H9 (cell line): ENCODE results near the gene ANKS1B. TPM values are rescaled to one million over a fixed set of nuclear protein-coding genes. Genes with fewer than 3 reads are reported as not detected.
A peak's percentile ranks its signal among the peaks of the same experiment; 100 is the strongest.

Source experiments
- DNase-seq: peaks from one replicate; pipeline ENCODE4 v3.0.0-alpha.2; 2017
- H2AFZ ChIP-seq: one replicate; pipeline ENCODE4 v1.6.1; 2013; ENCODE audit warnings: mild to moderate bottlenecking, low read length, control low read depth, moderate library complexity
- H2AK5ac ChIP-seq: 2 replicates; pipeline ENCODE4 v1.6.1; 2013; ENCODE audit warnings: low read length, control low read depth, mixed read lengths; ENCODE audit not compliant: insufficient read length
- H2BK120ac ChIP-seq: one replicate; pipeline ENCODE4 v1.6.1; 2013; ENCODE audit warnings: low read depth, mild to moderate bottlenecking, low read length, control low read depth, inconsistent platforms; ENCODE audit not compliant: poor library complexity, severe bottlenecking
- H2BK12ac ChIP-seq: 2 replicates; pipeline ENCODE4 v1.6.1; 2013; ENCODE audit warnings: low read length, control low read depth, mixed read lengths, low read depth; ENCODE audit not compliant: insufficient read length
- H2BK15ac ChIP-seq: 2 replicates; pipeline ENCODE4 v1.6.1; 2013; ENCODE audit warnings: low read depth, low read length, control low read depth
- H2BK20ac ChIP-seq: one replicate; pipeline ENCODE4 v1.6.1; 2013; ENCODE audit warnings: low read depth, mild to moderate bottlenecking, low read length, control low read depth, inconsistent platforms; ENCODE audit not compliant: poor library complexity, severe bottlenecking
- H2BK5ac ChIP-seq: 2 replicates; pipeline ENCODE4 v1.6.1; 2013; ENCODE audit warnings: low read length, control low read depth, mixed read lengths; ENCODE audit not compliant: insufficient read length
- H3K14ac ChIP-seq: 2 replicates; pipeline ENCODE4 v1.6.1; 2013; ENCODE audit warnings: low read length, control low read depth; ENCODE audit not compliant: insufficient read depth
- H3K18ac ChIP-seq: 2 replicates; pipeline ENCODE4 v1.6.1; 2013; ENCODE audit warnings: low read depth, mild to moderate bottlenecking, mixed read lengths, low read length, control low read depth; ENCODE audit not compliant: insufficient read length
- H3K23ac ChIP-seq: 2 replicates; pipeline ENCODE4 v1.6.1; 2013; ENCODE audit warnings: low read length, control low read depth, mixed read lengths, low read depth; ENCODE audit not compliant: insufficient read length
- H3K23me2 ChIP-seq: 2 replicates; pipeline ENCODE4 v1.6.1; 2013; ENCODE audit warnings: low read depth, mild to moderate bottlenecking, mixed read lengths, low read length, control low read depth; ENCODE audit not compliant: insufficient read length, poor library complexity, severe bottlenecking
- H3K27ac ChIP-seq: 2 replicates; pipeline ENCODE4 v1.5.1; 2013; ENCODE audit warnings: low read length, control low read depth, mixed read lengths, low read depth; ENCODE audit not compliant: insufficient read length
- H3K27me3 ChIP-seq: 2 replicates; pipeline ENCODE4 v1.6.1; 2013; ENCODE audit warnings: low read length, control low read depth, inconsistent platforms; ENCODE audit not compliant: insufficient read depth
- H3K4ac ChIP-seq: 2 replicates; pipeline ENCODE4 v1.6.1; 2013; ENCODE audit warnings: low read depth, mild to moderate bottlenecking, control low read depth, inconsistent platforms, low read length, moderate library complexity
- H3K4me1 ChIP-seq: 2 replicates; pipeline ENCODE4 v1.6.1; 2013; ENCODE audit warnings: low read length, control low read depth, inconsistent platforms; ENCODE audit not compliant: insufficient read depth
- H3K4me2 ChIP-seq: 2 replicates; pipeline ENCODE4 v1.6.1; 2013; ENCODE audit warnings: low read length, control low read depth, mixed read lengths; ENCODE audit not compliant: insufficient read length, insufficient read depth
- H3K56ac ChIP-seq: 2 replicates; pipeline ENCODE4 v1.6.1; 2013; ENCODE audit warnings: low read depth, mild to moderate bottlenecking, mixed read lengths, low read length, control low read depth; ENCODE audit not compliant: insufficient read length
- H3K79me1 ChIP-seq: 2 replicates; pipeline ENCODE4 v1.6.1; 2013; ENCODE audit warnings: low read depth, mild to moderate bottlenecking, moderate library complexity, low read length, control low read depth, inconsistent platforms; ENCODE audit not compliant: insufficient read depth, poor library complexity, severe bottlenecking
- H3K79me2 ChIP-seq: 2 replicates; pipeline ENCODE4 v1.6.1; 2013; ENCODE audit warnings: low read length, control low read depth, inconsistent platforms; ENCODE audit not compliant: insufficient read depth
- H3K9ac ChIP-seq: 2 replicates; pipeline ENCODE4 v1.6.1; 2013; ENCODE audit warnings: low read length, control low read depth, mixed read lengths; ENCODE audit not compliant: insufficient read length; ENCODE audit errors: extremely low read depth
- H3K9me3 ChIP-seq: one replicate; pipeline ENCODE4 v1.6.1; 2013; ENCODE audit warnings: low read depth, low read length, inconsistent platforms; ENCODE audit not compliant: control insufficient read depth
- H3T11ph ChIP-seq: one replicate; pipeline ENCODE4 v1.6.1; 2013; ENCODE audit warnings: mild to moderate bottlenecking, low read length, control low read depth, inconsistent platforms
- H4K20me1 ChIP-seq: one replicate; pipeline ENCODE4 v1.6.1; 2013; ENCODE audit not compliant: control insufficient read depth, insufficient read length, insufficient read depth
- H4K5ac ChIP-seq: 2 replicates; pipeline ENCODE4 v1.6.1; 2013; ENCODE audit warnings: low read depth, mild to moderate bottlenecking, mixed read lengths, low read length, control low read depth; ENCODE audit not compliant: insufficient read length
- H4K8ac ChIP-seq: replicated peaks from 2 replicates; pipeline ENCODE4 v1.6.1; 2013; ENCODE audit warnings: low read length, control low read depth, mixed read lengths, low read depth; ENCODE audit not compliant: insufficient read length
- H4K91ac ChIP-seq: 2 replicates; pipeline ENCODE4 v1.6.1; 2013; ENCODE audit warnings: low read depth, mild to moderate bottlenecking, moderate library complexity, mixed read lengths, low read length, control low read depth; ENCODE audit not compliant: insufficient read length
- H3K27ac Mint-ChIP-seq, 3 experiments: 2 replicates in 2 of 3; 3 replicates in 1 of 3; pipeline ENCODE4 v1.8.0; 2020 to 2021; ENCODE audit warnings: mixed read lengths in 3 of 3, mild to moderate bottlenecking in 1 of 3, moderate library complexity in 1 of 3
- H3K27me3 Mint-ChIP-seq: 2 replicates; pipeline ENCODE4 v1.8.0; 2021; ENCODE audit warnings: low read depth, mild to moderate bottlenecking, moderate library complexity, mixed read lengths
- H3K36me3 Mint-ChIP-seq, 3 experiments: 2 replicates in 2 of 3; 3 replicates in 1 of 3; pipeline ENCODE4 v1.8.0; 2020 to 2021; ENCODE audit warnings: low read depth in 3 of 3, mixed read lengths in 3 of 3; ENCODE audit not compliant: insufficient read depth in 1 of 3
- H3K4me1 Mint-ChIP-seq, 2 experiments: 2 replicates each; pipeline ENCODE4 v1.8.0; 2020; ENCODE audit warnings: mixed read lengths in 2 of 2
- H3K4me3 Mint-ChIP-seq, 2 experiments: 2 replicates in 1 of 2; 3 replicates in 1 of 2; pipeline ENCODE4 v1.8.0; 2020 to 2021; ENCODE audit warnings: mild to moderate bottlenecking in 2 of 2, mixed read lengths in 2 of 2, moderate library complexity in 1 of 2
- H3K9me3 Mint-ChIP-seq, 2 experiments: 2 replicates in 1 of 2; 3 replicates in 1 of 2; pipeline ENCODE4 v1.8.0; 2020; ENCODE audit warnings: mild to moderate bottlenecking in 2 of 2, mixed read lengths in 2 of 2, moderate library complexity in 1 of 2
- WGBS: extraction: QIAGEN DNeasy Blood & Tissue Kit; methylation state at CpG from one replicate; pipeline ENCODE4 v1.1.7; 2013; ENCODE audit warnings: missing lambda C conversion rate, low lambda C conversion rate, mixed read lengths; ENCODE audit not compliant: insufficient read length; ENCODE audit errors: extremely low coverage; 5-methylcytosine and 5-hydroxymethylcytosine counted together
- total RNA-seq: library from RNA; stranded (reverse); gene quantifications from 2 replicates; pipeline ENCODE4 v1.2.1, GENCODE V29; 2021
- TF ChIP-seq, protein P1 (sequence below): fragments of 200-600 bp; sonication (generic); conservative IDR thresholded peaks from 3 replicates; pipeline ENCODE4 v1.8.0; 2021; ENCODE audit warnings: antibody characterized with exemption, mild to moderate bottlenecking

ANKS1B gene
- total RNA-seq, 1 experiment from 2014 or later: 4.1 TPM

DNA sequence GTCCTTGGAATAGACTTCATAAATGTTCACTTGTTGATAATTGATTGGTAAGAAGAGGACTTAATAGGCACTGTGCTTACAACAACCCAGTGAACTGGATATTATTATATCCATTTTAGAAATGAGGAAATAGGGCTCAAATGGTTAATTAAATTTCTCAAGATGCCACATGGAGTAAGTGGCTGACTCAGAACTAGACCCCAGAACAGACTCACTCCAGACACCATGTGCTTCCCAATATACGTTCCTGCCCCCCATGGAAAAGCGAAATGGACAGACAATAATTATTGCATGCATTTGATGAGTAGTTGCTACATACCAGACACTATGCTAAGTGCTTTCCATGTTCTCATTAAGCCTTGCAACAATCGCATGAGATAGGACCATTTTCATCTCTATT is 895 bp upstream of the ANKS1B start:
- no peaks in the 10 kb centered on the region for H3K9me3 ChIP-seq
- H3K36me3 Mint-ChIP-seq: no peaks in the 10 kb centered on the region
- no peak overlapping the region for H3K14ac ChIP-seq
- H3K9me3 Mint-ChIP-seq: no peaks in the 10 kb centered on the region
- no peaks in the 10 kb centered on the region for H3K79me1 ChIP-seq
- H3K56ac ChIP-seq: no peak overlapping the region
- WGBS: no CpG with 5 or more reads among the region's 3 CpGs
- H3K27ac Mint-ChIP-seq: no peak overlapping the region
- H3K18ac ChIP-seq: no peak overlapping the region
- no peak overlapping the region for H2BK20ac ChIP-seq
- H3K4me1 Mint-ChIP-seq: peaks cover 15 to 20% of the 10 kb centered on the region in 2 experiments
- H2AK5ac ChIP-seq: no peak overlapping the region
- no peak overlapping the region for H3K9ac ChIP-seq
- H3K23me2 ChIP-seq: peaks cover 9% of the 10 kb centered on the region
- H3K27me3 ChIP-seq: peaks cover 3% of the 10 kb centered on the region; the same call in 1 of the 2 replicates
- no peak overlapping the region for H2BK5ac ChIP-seq
- H3K4ac ChIP-seq: no peak overlapping the region
- no peaks in the 10 kb centered on the region for H4K20me1 ChIP-seq
- H3K27ac ChIP-seq: no peak overlapping the region
- no peak overlapping the region for H2BK120ac ChIP-seq
- DNase-seq: no peak
- H4K91ac ChIP-seq: no peak overlapping the region
- H4K5ac ChIP-seq: no peak overlapping the region
- H2BK15ac ChIP-seq: no peak overlapping the region
- no peaks in the 10 kb centered on the region for H3K79me2 ChIP-seq
- peak overlapping the region; percentile 74 to 88 for H3K4me3 Mint-ChIP-seq
- H2BK12ac ChIP-seq: no peak overlapping the region
- H3K4me2 ChIP-seq: peak overlapping the region; percentile 83
- H3K4me1 ChIP-seq: 0 out of 2 replicates have a peak, but pooled peaks cover 6% of the 10 kb centered on the region
- no peak overlapping the region for H4K8ac ChIP-seq
- no peak overlapping the region for H3T11ph ChIP-seq
- TF ChIP-seq, protein P1, sequence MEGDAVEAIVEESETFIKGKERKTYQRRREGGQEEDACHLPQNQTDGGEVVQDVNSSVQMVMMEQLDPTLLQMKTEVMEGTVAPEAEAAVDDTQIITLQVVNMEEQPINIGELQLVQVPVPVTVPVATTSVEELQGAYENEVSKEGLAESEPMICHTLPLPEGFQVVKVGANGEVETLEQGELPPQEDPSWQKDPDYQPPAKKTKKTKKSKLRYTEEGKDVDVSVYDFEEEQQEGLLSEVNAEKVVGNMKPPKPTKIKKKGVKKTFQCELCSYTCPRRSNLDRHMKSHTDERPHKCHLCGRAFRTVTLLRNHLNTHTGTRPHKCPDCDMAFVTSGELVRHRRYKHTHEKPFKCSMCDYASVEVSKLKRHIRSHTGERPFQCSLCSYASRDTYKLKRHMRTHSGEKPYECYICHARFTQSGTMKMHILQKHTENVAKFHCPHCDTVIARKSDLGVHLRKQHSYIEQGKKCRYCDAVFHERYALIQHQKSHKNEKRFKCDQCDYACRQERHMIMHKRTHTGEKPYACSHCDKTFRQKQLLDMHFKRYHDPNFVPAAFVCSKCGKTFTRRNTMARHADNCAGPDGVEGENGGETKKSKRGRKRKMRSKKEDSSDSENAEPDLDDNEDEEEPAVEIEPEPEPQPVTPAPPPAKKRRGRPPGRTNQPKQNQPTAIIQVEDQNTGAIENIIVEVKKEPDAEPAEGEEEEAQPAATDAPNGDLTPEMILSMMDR: no peak
- no peak overlapping the region for H3K23ac ChIP-seq
- no peak overlapping the region for H2AFZ ChIP-seq
- H3K27me3 Mint-ChIP-seq: peaks cover 49% of the 10 kb centered on the region
